ENCODE measurements around the gene NGB. TPM values are rescaled to one million over a fixed set of nuclear protein-coding genes. Genes with fewer than 3 reads are reported as not detected.

The NGB gene
- total and polyA plus RNA-seq, 2 donors (not counting 3 experiments of a cell fraction or from before 2014, with no cell fraction given), result not detected

GRCh38 chr14:77260199-77260598 lies 10.8 kb downstream of the NGB start:
- CTCF ChIA-PET, result no interaction called here

More at GRCh38 chr14:77260199-77260598, 10.8 kb downstream of the NGB start:
- no TSS peak for BruUV-seq (replicated peaks)
- Histone ChIP-seq H3K27ac (ENCODE audit: insufficient read depth, low read depth, low read length) (no peak overlapping the region), H3K4me3 (replicated peaks in 1 of 3; ENCODE audit: insufficient read depth in 1 of 3, low read depth in 1 of 3, low read length in 3 of 3) (no peak overlapping the region), H3K36me3 (ENCODE audit: control insufficient read depth in 2 of 2, extremely low read depth in 1 of 2, insufficient read depth in 2 of 2, low read length in 2 of 2) (no peaks in the 10 kb centered on the region), H3K9ac (replicated peaks; ENCODE audit: extremely low read depth, insufficient read depth, low read length) (no peak overlapping the region), H3K9me3 (replicated peaks; ENCODE audit: control insufficient read depth, insufficient read depth, low read length) (no peaks in the 10 kb centered on the region), H3K4me2 (ENCODE audit: insufficient read depth, low read length) (no peak overlapping the region), H4K20me1 (replicated peaks; ENCODE audit: control insufficient read depth, extremely low read depth, insufficient read depth, low read length) (no peaks in the 10 kb centered on the region), H3K27me3 (ENCODE audit: control insufficient read depth in 2 of 2, insufficient read depth in 2 of 2, low read length in 2 of 2) (no peaks in the 10 kb centered on the region), H3K4me1 (ENCODE audit: control insufficient read depth, extremely low read depth, insufficient read depth, low read length) (no peaks in the 10 kb centered on the region), H3K79me2 (ENCODE audit: control insufficient read depth, insufficient read depth, low read length) (no peaks in the 10 kb centered on the region), H3K9me1 (replicated peaks; ENCODE audit: control insufficient read depth, extremely low read depth, insufficient read depth, low read length) (no peaks in the 10 kb centered on the region), H2AFZ (ENCODE audit: low read depth, low read length) (no peak overlapping the region)
- intact Hi-C loops (cut with micrococcal nuclease), result no loop called here
- FAIRE-seq (no peak), DNase-seq (ENCODE audit: low read depth, low spot score) (no peak)
- POLR2A ChIA-PET, result no interaction called here
- dilution Hi-C loops (cut with MboI; ENCODE audit: extremely low pct_ligation_motif_present, low sequenced_read_pairs), result no loop called here
- TF ChIP-seq POLR2AphosphoS5 (IDR thresholded peaks at IDR 0.05; ENCODE audit: insufficient read depth, low read depth, low read length), result no peak
- TF ChIP-seq EZH2 (IDR thresholded peaks at IDR 0.05; ENCODE audit: borderline replicate concordance, low read depth, low read length, severe bottlenecking), result no peak
- TF ChIP-seq GATA2 (IDR thresholded peaks at IDR 0.05; ENCODE audit: insufficient read depth, insufficient read length, low read depth, low read length), result no peak
- no peak for TF ChIP-seq POLR2A (IDR thresholded peaks at IDR 0.05; ENCODE audit: low read depth, low read length)
- no peak for TF ChIP-seq JUN (IDR thresholded peaks at IDR 0.05; ENCODE audit: borderline replicate concordance, insufficient read depth, insufficient read length, low read depth)
- TF ChIP-seq MYC (IDR thresholded peaks at IDR 0.05; ENCODE audit: low read depth, low read length), result no peak
- TF ChIP-seq FOS (IDR thresholded peaks at IDR 0.05; ENCODE audit: borderline replicate concordance, insufficient read depth, low read length), result no peak
- TF ChIP-seq, protein P1, sequence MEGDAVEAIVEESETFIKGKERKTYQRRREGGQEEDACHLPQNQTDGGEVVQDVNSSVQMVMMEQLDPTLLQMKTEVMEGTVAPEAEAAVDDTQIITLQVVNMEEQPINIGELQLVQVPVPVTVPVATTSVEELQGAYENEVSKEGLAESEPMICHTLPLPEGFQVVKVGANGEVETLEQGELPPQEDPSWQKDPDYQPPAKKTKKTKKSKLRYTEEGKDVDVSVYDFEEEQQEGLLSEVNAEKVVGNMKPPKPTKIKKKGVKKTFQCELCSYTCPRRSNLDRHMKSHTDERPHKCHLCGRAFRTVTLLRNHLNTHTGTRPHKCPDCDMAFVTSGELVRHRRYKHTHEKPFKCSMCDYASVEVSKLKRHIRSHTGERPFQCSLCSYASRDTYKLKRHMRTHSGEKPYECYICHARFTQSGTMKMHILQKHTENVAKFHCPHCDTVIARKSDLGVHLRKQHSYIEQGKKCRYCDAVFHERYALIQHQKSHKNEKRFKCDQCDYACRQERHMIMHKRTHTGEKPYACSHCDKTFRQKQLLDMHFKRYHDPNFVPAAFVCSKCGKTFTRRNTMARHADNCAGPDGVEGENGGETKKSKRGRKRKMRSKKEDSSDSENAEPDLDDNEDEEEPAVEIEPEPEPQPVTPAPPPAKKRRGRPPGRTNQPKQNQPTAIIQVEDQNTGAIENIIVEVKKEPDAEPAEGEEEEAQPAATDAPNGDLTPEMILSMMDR (IDR thresholded peaks at IDR 0.05; ENCODE audit: extremely low read depth in 1 of 2, insufficient read depth in 1 of 2, low read depth in 1 of 2, low read length in 2 of 2), result no peak
